IPS DF 4.7 (cell line): Measurements from ENCODE around the gene VPS4A.
"Not testable (repeated sequence)": the region's sequence is repeated elsewhere in the genome, so short reads cannot be mapped to it uniquely, and the experiment has no call there.

Experiments
- DNase-seq: peaks from one replicate; pipeline ENCODE4 v3.0.0-alpha.2; 2013; ENCODE audit warnings: low spot score; ENCODE audit errors: extremely low read depth

Gene VPS4A

GRCh38 chr16:69310653-69311532, at the start of gene VPS4A:
Gene VPS4A (plus strand): TSS chr16:69311350. CDS start chr16:69311512, 162 bp downstream.
- DNase-seq, result no peak

- no peak for DNase-seq
Observed at GRCh38 chr16:69266334-69267063, 44.7 kb upstream of the VPS4A start.

GRCh38 chr16:69267633-69268032, 43.5 kb upstream of the VPS4A start:
- no peak for DNase-seq

- DNase-seq, result no peak
Observed at GRCh38 chr16:69270395-69270794, 40.8 kb upstream of the VPS4A start.

- DNase-seq, result no peak
Observed at GRCh38 chr16:69270831-69271230, 40.3 kb upstream of the VPS4A start.

GRCh38 chr16:69273009-69273408, 38.1 kb upstream of the VPS4A start:
- no peak for DNase-seq

- DNase-seq, result no peak
Observed at GRCh38 chr16:69274699-69275235, 36.4 kb upstream of the VPS4A start.

- no peak for DNase-seq
Observed at GRCh38 chr16:69276148-69277115, 34.7 kb upstream of the VPS4A start.

GRCh38 chr16:69277413-69277812, 33.7 kb upstream of the VPS4A start:
- no peak for DNase-seq

GRCh38 chr16:69283851-69284250, 27.3 kb upstream of the VPS4A start:
- no peak for DNase-seq

- no peak for DNase-seq
Observed at GRCh38 chr16:69285240-69285639, 25.9 kb upstream of the VPS4A start.

- no peak for DNase-seq
Observed at GRCh38 chr16:69286941-69287713, 24.0 kb upstream of the VPS4A start.

- not testable (repeated sequence) for DNase-seq
Observed at GRCh38 chr16:69291657-69292056, 19.5 kb upstream of the VPS4A start.

- no peak for DNase-seq
Observed at GRCh38 chr16:69293401-69293800, 17.7 kb upstream of the VPS4A start.

- no peak for DNase-seq
Observed at GRCh38 chr16:69294051-69294450, 17.1 kb upstream of the VPS4A start.

GRCh38 chr16:69296771-69297170, 14.4 kb upstream of the VPS4A start:
- DNase-seq, result not testable (repeated sequence)

- no peak for DNase-seq
Observed at GRCh38 chr16:69298261-69298660, 12.9 kb upstream of the VPS4A start.

- DNase-seq, result no peak
Observed at GRCh38 chr16:69301187-69301586, 10.0 kb upstream of the VPS4A start.

GRCh38 chr16:69301861-69302260, 9.3 kb upstream of the VPS4A start:
- DNase-seq, result no peak

GRCh38 chr16:69302301-69302700, 8.8 kb upstream of the VPS4A start:
- DNase-seq, result no peak
